Measurements from ENCODE around the gene MAD2L1. TPM values are rescaled to one million over a fixed set of nuclear protein-coding genes. Genes with fewer than 3 reads are reported as not detected.
"Not testable (repeated sequence)": the region's sequence is repeated elsewhere in the genome, so short reads cannot be mapped to it uniquely, and the experiment has no call there.

The MAD2L1 gene
- total RNA-seq, 4 donors from 2014 or later = 1.4 to 2.6 (median 1.7) TPM

- WGBS, 2 donors (ENCODE audit: low coverage in 1 of 2) = 92 to 100% methylated on average over 1 of the region's 1 CpG
- H3K4me1 ChIP-seq = no peaks in the 10 kb centered on the region
- no peak for ATAC-seq
- H3K9me3 ChIP-seq = no peaks in the 10 kb centered on the region
- no peaks in the 10 kb centered on the region for H3K27me3 ChIP-seq
- no peaks in the 10 kb centered on the region for H3K36me3 ChIP-seq
- no peak overlapping the region for H3K4me3 ChIP-seq
- no peak for TF ChIP-seq POLR2A (IDR thresholded peaks at IDR 0.05)
- TF ChIP-seq EP300 (IDR thresholded peaks at IDR 0.05) = no peak
- no peak for TF ChIP-seq POLR2AphosphoS5 (IDR thresholded peaks at IDR 0.05)
- TF ChIP-seq, protein P1, sequence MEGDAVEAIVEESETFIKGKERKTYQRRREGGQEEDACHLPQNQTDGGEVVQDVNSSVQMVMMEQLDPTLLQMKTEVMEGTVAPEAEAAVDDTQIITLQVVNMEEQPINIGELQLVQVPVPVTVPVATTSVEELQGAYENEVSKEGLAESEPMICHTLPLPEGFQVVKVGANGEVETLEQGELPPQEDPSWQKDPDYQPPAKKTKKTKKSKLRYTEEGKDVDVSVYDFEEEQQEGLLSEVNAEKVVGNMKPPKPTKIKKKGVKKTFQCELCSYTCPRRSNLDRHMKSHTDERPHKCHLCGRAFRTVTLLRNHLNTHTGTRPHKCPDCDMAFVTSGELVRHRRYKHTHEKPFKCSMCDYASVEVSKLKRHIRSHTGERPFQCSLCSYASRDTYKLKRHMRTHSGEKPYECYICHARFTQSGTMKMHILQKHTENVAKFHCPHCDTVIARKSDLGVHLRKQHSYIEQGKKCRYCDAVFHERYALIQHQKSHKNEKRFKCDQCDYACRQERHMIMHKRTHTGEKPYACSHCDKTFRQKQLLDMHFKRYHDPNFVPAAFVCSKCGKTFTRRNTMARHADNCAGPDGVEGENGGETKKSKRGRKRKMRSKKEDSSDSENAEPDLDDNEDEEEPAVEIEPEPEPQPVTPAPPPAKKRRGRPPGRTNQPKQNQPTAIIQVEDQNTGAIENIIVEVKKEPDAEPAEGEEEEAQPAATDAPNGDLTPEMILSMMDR (IDR thresholded peaks at IDR 0.05) = no peak
- H3K27ac ChIP-seq = no peak overlapping the region
Measured at GRCh38 chr4:120078216-120078615, 11.6 kb upstream of the MAD2L1 start.

DNA sequence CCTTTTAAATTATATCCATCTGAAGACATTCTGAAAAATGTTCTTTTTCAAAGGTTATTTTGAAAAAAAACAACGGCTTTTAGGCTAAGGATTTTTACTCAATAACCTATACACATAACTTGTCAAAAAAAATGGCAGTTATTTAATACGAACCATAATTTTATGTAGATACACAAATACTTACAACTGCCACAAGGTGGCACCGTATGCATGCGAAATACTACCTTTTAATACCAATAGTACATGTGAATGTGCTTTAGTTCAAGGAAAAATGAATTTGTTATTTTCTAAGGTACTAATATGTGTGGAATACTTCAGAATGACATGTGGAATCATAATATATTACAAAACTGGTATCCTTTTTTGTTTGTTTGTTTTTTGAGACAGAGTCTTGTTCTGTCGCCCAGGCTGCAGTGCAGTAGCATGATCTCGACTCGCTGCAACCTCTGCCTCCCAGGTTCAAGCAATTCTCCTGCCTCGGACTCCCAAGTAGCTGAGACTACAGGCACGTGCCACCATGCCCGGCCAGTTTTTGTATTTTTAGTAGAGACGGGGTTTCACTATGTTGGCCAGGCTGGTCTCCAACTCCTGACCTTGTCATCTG is 4.6 kb upstream of the MAD2L1 start:
- Histone ChIP-seq H3K27me3 (no peaks in the 10 kb centered on the region), H3K4me3 (no peak overlapping the region), H3K4me1 (peaks cover 2 to 30% (median 5%) of the 10 kb centered on the region in 3 donors), H3K9me3 (no peaks in the 10 kb centered on the region), H3K36me3 (no peaks in the 10 kb centered on the region), H3K27ac (no peak overlapping the region)
- WGBS, 2 donors (ENCODE audit: low coverage in 1 of 2) = 42 to 43% methylated on average over 8 to 11 of the region's 11 CpGs
- TF ChIP-seq POLR2AphosphoS5 (IDR thresholded peaks at IDR 0.05) = no peak
- no peak for TF ChIP-seq POLR2A (IDR thresholded peaks at IDR 0.05)
- TF ChIP-seq EP300 (IDR thresholded peaks at IDR 0.05) = no peak
- TF ChIP-seq, protein P1 (IDR thresholded peaks at IDR 0.05) = peak; percentile 49 to 71 (median 62)
- ATAC-seq = no peak

GRCh38 chr4:120070196-120070595 is 3.5 kb upstream of the MAD2L1 start:
- H3K27ac ChIP-seq = no peak overlapping the region

GRCh38 chr4:120065974-120066516 is 603 bp downstream of the MAD2L1 start:
- Histone ChIP-seq H3K4me1 (peaks cover 5 to 31% (median 7%) of the 10 kb centered on the region in 3 donors), H3K27ac (peak overlapping the region in 3 of 4 donors; percentile 96 to 97 (median 96)), H3K9me3 (no peaks in the 10 kb centered on the region), H3K27me3 (no peaks in the 10 kb centered on the region), H3K4me3 (peak overlapping the region; percentile 63 to 67), H3K36me3 (no peaks in the 10 kb centered on the region)
- ATAC-seq = no peak
- no peak for TF ChIP-seq POLR2A (IDR thresholded peaks at IDR 0.05)
- TF ChIP-seq, protein P1 (IDR thresholded peaks at IDR 0.05) = no peak
- TF ChIP-seq POLR2AphosphoS5 (IDR thresholded peaks at IDR 0.05) = no peak
- no peak for TF ChIP-seq EP300 (IDR thresholded peaks at IDR 0.05)
- WGBS, 2 donors (ENCODE audit: low coverage in 1 of 2) = 0 to 2% methylated on average over 7 to 15 of the region's 15 CpGs

More at GRCh38 chr4:120070196-120070595, 3.5 kb upstream of the MAD2L1 start:
- WGBS, 2 donors (ENCODE audit: low coverage in 1 of 2) = 65 to 95% methylated on average over 2 of the region's 2 CpGs
- Histone ChIP-seq H3K4me3 (no peak overlapping the region), H3K27me3 (no peaks in the 10 kb centered on the region), H3K36me3 (no peaks in the 10 kb centered on the region), H3K4me1 (peaks cover 5 to 38% (median 7%) of the 10 kb centered on the region in 3 donors), H3K9me3 (no peaks in the 10 kb centered on the region)
- no peak for ATAC-seq
- no peak for TF ChIP-seq POLR2A (IDR thresholded peaks at IDR 0.05)
- TF ChIP-seq, protein P1 (IDR thresholded peaks at IDR 0.05) = no peak
- no peak for TF ChIP-seq POLR2AphosphoS5 (IDR thresholded peaks at IDR 0.05)
- no peak for TF ChIP-seq EP300 (IDR thresholded peaks at IDR 0.05)

DNA sequence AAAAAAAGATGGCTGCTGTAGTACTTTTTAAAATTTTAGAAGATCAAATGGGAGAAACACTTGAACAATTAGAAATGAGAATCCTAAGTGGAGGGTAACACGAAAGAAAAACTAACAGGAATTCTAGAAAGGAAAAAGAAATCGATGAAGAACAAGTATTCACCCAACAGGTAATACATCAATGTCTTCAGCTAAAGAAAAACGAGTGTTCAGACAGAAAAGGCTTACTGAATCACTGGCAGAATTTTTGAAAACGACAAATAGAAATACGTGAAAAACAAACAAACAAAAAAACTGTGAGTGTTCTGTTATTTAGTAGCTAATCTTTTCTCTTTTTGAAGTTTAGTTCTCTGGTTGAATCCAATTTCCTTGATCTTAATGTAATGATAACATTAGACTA is 1.8 kb downstream of the MAD2L1 start:
- Histone ChIP-seq H3K36me3 (no peaks in the 10 kb centered on the region), H3K9me3 (no peaks in the 10 kb centered on the region), H3K4me3 (no peak overlapping the region), H3K4me1 (peaks cover 5 to 26% (median 7%) of the 10 kb centered on the region in 3 donors), H3K27me3 (no peaks in the 10 kb centered on the region), H3K27ac (no peak overlapping the region)
- no peak for ATAC-seq
- TF ChIP-seq POLR2AphosphoS5 (IDR thresholded peaks at IDR 0.05) (no peak), EP300 (IDR thresholded peaks at IDR 0.05) (no peak), POLR2A (IDR thresholded peaks at IDR 0.05) (no peak)
- TF ChIP-seq, protein P1 (IDR thresholded peaks at IDR 0.05) = no peak
- WGBS, 2 donors (ENCODE audit: low coverage in 1 of 2) = 27 to 36% methylated on average over 5 of the region's 5 CpGs

DNA sequence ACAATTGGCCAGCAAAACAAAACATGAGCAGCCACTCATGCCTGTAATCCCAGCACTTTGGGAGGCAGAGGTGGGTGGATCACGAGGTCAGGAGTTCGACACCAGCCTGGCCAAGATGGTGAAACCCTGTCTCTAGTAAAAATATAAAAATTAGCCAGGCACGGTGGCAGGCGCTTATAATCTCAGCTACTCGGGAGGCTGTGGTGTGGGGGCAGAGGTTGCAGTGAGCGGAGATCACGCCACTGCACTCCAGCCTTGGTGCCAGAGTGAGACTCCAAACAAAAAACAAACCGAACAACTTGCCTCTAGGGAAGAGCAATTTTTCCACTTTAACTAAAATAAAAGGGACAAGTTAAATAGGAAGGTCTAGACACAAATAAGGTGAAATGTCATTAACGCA is 2.9 kb downstream of the MAD2L1 start:
- peaks cover 5 to 22% (median 7%) of the 10 kb centered on the region in 3 donors for H3K4me1 ChIP-seq
- not testable (repeated sequence) for H3K27me3 ChIP-seq, H3K9me3 ChIP-seq, H3K4me3 ChIP-seq, ATAC-seq, H3K27ac ChIP-seq, H3K36me3 ChIP-seq
- 84 to 86% methylated on average over 7 to 9 of the region's 9 CpGs for WGBS, 2 donors (ENCODE audit: low coverage in 1 of 2)

All from gastroesophageal sphincter (tissue), 4 donors.